HepG2 (cell line): ENCODE measurements around the gene CDK8.

Experiments used
- CBX5 ChIP-seq: sonication (generic); formaldehyde crosslinking; IDR thresholded peaks from 2 replicates; pipeline ENCODE4 v1.4.0; 2020; ENCODE audit warnings: missing genetic modification reagents, borderline replicate concordance
- ETV6 ChIP-seq: sonication (generic); formaldehyde crosslinking; conservative IDR thresholded peaks from 2 replicates; pipeline ENCODE4 v1.4.0; 2020; ENCODE audit warnings: missing genetic modification reagents
- NFYB ChIP-seq: sonication (generic); formaldehyde crosslinking; IDR thresholded peaks from 2 replicates; pipeline ENCODE4 v1.4.0; 2020; ENCODE audit warnings: missing genetic modification reagents
- POLR2A ChIP-seq, 2 experiments: IDR thresholded peaks; 2 replicates each; pipeline ENCODE4 v1.6.1; 2011; ENCODE audit warnings: low read depth in 2 of 2, low read length in 2 of 2, mild to moderate bottlenecking in 1 of 2, moderate library complexity in 1 of 2; ENCODE audit not compliant: insufficient read depth in 1 of 2
- ZNF280B ChIP-seq: sonication (generic); formaldehyde crosslinking; IDR thresholded peaks from 2 replicates; pipeline ENCODE4 v1.5.0; 2020; ENCODE audit warnings: missing genetic modification reagents, mild to moderate bottlenecking, borderline replicate concordance
- TF ChIP-seq, protein P1 (sequence below): sonication (generic); formaldehyde crosslinking; IDR thresholded peaks from 2 replicates; pipeline ENCODE4 v1.5.0; 2020; ENCODE audit warnings: mild to moderate bottlenecking, missing genetic modification reagents, moderate library complexity
- TF ChIP-seq, protein P2 (sequence below): sonication (generic); formaldehyde crosslinking; IDR thresholded peaks from 2 replicates; pipeline ENCODE4 v1.5.0; 2020; ENCODE audit warnings: missing genetic modification reagents

DNA sequence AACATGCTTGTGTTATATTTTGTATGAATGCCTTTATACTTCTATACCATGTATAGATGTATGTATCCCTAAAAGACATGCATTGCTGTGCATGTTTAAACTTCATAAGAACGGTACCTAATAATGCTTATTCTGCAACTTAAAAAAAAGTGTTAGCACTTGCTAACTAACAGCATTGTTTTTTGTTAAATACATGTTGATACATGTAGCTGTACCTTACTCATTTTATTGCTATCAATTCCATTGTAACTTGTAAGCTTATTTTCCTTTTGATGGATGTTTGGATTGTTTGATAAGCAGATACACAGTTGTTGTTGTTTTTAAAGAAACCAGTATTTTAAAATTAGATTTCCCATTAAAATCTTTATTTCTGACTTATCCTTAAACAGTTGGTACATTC lies 53.8 kb downstream of the CDK8 start:
- TF ChIP-seq CBX5 (CRISPR knock-in tag) (no peak), ZNF280B (no peak), NFYB (CRISPR knock-in tag) (no peak), ETV6 (no peak), POLR2A (IDR thresholded peaks at IDR 0.05; ENCODE audit: insufficient read depth in 1 of 2, low read depth in 2 of 2, low read length in 2 of 2) (no peak)
- TF ChIP-seq, protein P1, sequence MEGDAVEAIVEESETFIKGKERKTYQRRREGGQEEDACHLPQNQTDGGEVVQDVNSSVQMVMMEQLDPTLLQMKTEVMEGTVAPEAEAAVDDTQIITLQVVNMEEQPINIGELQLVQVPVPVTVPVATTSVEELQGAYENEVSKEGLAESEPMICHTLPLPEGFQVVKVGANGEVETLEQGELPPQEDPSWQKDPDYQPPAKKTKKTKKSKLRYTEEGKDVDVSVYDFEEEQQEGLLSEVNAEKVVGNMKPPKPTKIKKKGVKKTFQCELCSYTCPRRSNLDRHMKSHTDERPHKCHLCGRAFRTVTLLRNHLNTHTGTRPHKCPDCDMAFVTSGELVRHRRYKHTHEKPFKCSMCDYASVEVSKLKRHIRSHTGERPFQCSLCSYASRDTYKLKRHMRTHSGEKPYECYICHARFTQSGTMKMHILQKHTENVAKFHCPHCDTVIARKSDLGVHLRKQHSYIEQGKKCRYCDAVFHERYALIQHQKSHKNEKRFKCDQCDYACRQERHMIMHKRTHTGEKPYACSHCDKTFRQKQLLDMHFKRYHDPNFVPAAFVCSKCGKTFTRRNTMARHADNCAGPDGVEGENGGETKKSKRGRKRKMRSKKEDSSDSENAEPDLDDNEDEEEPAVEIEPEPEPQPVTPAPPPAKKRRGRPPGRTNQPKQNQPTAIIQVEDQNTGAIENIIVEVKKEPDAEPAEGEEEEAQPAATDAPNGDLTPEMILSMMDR (CRISPR knock-in tag), result no peak
- TF ChIP-seq, protein P2, sequence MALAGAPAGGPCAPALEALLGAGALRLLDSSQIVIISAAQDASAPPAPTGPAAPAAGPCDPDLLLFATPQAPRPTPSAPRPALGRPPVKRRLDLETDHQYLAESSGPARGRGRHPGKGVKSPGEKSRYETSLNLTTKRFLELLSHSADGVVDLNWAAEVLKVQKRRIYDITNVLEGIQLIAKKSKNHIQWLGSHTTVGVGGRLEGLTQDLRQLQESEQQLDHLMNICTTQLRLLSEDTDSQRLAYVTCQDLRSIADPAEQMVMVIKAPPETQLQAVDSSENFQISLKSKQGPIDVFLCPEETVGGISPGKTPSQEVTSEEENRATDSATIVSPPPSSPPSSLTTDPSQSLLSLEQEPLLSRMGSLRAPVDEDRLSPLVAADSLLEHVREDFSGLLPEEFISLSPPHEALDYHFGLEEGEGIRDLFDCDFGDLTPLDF (CRISPR knock-in tag), result no peak
